ENCODE data around the gene WDR37. TPM values are rescaled to one million over a fixed set of nuclear protein-coding genes. Genes with fewer than 3 reads are reported as not detected.

WDR37 gene
- polyA plus RNA-seq, 3 donors: 7.1 to 33.6 (median 8.6) TPM

DNA sequence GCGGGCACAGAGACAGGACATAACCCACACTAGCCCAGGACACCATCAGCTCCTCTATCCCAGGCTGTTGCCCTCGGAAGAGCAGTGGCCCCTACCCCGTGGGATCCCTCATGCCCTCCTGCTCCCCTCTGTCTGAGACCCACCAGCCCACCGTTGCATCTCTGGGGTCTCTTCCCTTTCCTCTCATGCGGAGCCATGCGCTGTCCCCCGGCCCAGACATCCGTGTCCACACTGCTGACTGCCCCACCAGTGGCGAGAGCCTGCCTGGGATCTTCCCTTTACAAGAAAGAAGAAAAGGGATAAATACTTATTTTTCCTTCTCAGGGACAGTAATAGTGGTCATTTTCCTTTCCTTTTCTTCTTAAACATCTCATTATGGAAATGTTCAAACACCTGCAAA, 115.4 kb downstream of the WDR37 start:
- H3K9ac ChIP-seq (ENCODE audit: insufficient read depth, low read length, poor library complexity, severe bottlenecking): no peak overlapping the region
- WGBS (ENCODE audit: insufficient coverage): 84% methylated on average over 5 of the region's 9 CpGs
- no peaks in the 10 kb centered on the region for H3K36me3 Mint-ChIP-seq
- H3K4me1 Mint-ChIP-seq: no peaks in the 10 kb centered on the region
- no peaks in the 10 kb centered on the region for H4K20me1 ChIP-seq (ENCODE audit: insufficient read depth, low read length)
- TF ChIP-seq, protein P1, sequence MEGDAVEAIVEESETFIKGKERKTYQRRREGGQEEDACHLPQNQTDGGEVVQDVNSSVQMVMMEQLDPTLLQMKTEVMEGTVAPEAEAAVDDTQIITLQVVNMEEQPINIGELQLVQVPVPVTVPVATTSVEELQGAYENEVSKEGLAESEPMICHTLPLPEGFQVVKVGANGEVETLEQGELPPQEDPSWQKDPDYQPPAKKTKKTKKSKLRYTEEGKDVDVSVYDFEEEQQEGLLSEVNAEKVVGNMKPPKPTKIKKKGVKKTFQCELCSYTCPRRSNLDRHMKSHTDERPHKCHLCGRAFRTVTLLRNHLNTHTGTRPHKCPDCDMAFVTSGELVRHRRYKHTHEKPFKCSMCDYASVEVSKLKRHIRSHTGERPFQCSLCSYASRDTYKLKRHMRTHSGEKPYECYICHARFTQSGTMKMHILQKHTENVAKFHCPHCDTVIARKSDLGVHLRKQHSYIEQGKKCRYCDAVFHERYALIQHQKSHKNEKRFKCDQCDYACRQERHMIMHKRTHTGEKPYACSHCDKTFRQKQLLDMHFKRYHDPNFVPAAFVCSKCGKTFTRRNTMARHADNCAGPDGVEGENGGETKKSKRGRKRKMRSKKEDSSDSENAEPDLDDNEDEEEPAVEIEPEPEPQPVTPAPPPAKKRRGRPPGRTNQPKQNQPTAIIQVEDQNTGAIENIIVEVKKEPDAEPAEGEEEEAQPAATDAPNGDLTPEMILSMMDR (IDR thresholded peaks at IDR 0.05): no peak
- no peaks in the 10 kb centered on the region for H3K79me2 ChIP-seq (ENCODE audit: insufficient read depth, low read length)
- H3K27ac ChIP-seq (ENCODE audit: low read depth in 1 of 2, low read length in 2 of 2): no peak overlapping the region
- H3K4me3 Mint-ChIP-seq: no peak overlapping the region
- no peaks in the 10 kb centered on the region for H3K27me3 ChIP-seq (ENCODE audit: control insufficient read depth in 2 of 2, insufficient read depth in 2 of 2, low read length in 2 of 2)
- H3K36me3 ChIP-seq (replicated peaks in 1 of 2; ENCODE audit: control insufficient read depth in 1 of 2, insufficient read depth in 2 of 2, low read length in 2 of 2): no peaks in the 10 kb centered on the region
- DNase-seq: no peak
- no peaks in the 10 kb centered on the region for H3K4me1 ChIP-seq (ENCODE audit: control insufficient read depth in 1 of 2, insufficient read depth in 2 of 2, low read length in 2 of 2)
- H3K4me2 ChIP-seq (replicated peaks; ENCODE audit: extremely low read depth, low read length, poor library complexity, severe bottlenecking): no peak overlapping the region
- intact Hi-C loops (cut with micrococcal nuclease): no loop called here
- H3K9me3 ChIP-seq (replicated peaks in 1 of 2; ENCODE audit: control insufficient read depth in 1 of 2, insufficient read depth in 1 of 2, low read length in 2 of 2): no peaks in the 10 kb centered on the region
- no peaks in the 10 kb centered on the region for H3K9me3 Mint-ChIP-seq
- no peak overlapping the region for H2AFZ ChIP-seq (ENCODE audit: insufficient read depth, low read depth, low read length, poor library complexity, severe bottlenecking)
- peaks cover 3 to 6% (median 3%) of the 10 kb centered on the region in 3 donors for H3K27me3 Mint-ChIP-seq (ENCODE audit: low read depth in 3 of 3)
- no peak overlapping the region for H3K4me3 ChIP-seq (replicated peaks in 1 of 3; ENCODE audit: low read depth in 2 of 3, low read length in 3 of 3)
- no peak overlapping the region for H3K27ac Mint-ChIP-seq

DNA sequence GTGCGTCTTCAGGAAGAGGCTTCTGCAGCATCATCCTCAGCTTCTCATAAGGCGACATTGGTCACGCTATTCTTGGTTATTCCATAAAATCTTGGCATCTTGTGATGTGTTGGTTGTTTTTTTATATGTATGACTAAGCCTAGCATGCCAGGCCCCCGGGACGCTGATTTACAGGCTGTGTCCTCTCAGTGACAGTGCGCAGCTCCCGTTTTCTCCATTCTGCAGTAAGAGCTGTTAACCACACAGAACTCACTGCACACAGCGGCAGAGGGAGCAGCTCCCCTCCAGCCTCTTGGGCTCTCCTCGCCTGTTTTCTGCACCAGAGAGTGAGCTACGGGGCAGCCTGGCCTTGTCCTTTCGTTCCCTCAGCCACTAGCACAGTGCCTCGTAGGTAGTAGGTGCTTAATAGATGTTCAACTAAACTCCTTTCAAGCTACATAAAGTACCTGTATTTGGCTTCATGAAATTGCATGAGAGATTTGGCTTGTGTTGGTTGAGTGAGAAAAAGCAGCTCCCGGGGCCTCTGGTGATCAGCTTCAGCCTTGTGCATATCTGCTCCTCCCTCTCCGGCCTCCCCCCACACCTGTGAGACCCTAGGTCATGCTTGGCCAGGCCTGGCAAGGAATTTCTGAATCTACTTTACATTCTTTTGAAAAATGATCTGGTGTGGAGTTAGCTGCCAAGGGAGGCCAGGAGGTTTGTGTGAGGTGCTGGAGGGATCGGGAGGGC, 116.2 kb downstream of the WDR37 start:
- no peaks in the 10 kb centered on the region for H3K79me2 ChIP-seq (ENCODE audit: insufficient read depth, low read length)
- no peaks in the 10 kb centered on the region for H3K27me3 ChIP-seq (ENCODE audit: control insufficient read depth in 2 of 2, insufficient read depth in 2 of 2, low read length in 2 of 2)
- Mint-ChIP-seq H3K9me3 (no peaks in the 10 kb centered on the region), H3K27me3 (ENCODE audit: low read depth in 3 of 3) (peaks cover 3 to 6% (median 3%) of the 10 kb centered on the region in 3 donors), H3K27ac (no peak overlapping the region), H3K4me3 (no peak overlapping the region), H3K4me1 (no peaks in the 10 kb centered on the region), H3K36me3 (no peaks in the 10 kb centered on the region)
- H3K9ac ChIP-seq (ENCODE audit: insufficient read depth, low read length, poor library complexity, severe bottlenecking): no peak overlapping the region
- 82% methylated on average over 9 of the region's 15 CpGs for WGBS (ENCODE audit: insufficient coverage)
- H3K27ac ChIP-seq (ENCODE audit: low read depth in 1 of 2, low read length in 2 of 2): no peak overlapping the region
- H4K20me1 ChIP-seq (ENCODE audit: insufficient read depth, low read length): no peaks in the 10 kb centered on the region
- TF ChIP-seq, protein P1 (IDR thresholded peaks at IDR 0.05): no peak
- no peak overlapping the region for H2AFZ ChIP-seq (ENCODE audit: insufficient read depth, low read depth, low read length, poor library complexity, severe bottlenecking)
- H3K4me1 ChIP-seq (ENCODE audit: control insufficient read depth in 1 of 2, insufficient read depth in 2 of 2, low read length in 2 of 2): no peaks in the 10 kb centered on the region
- no peak overlapping the region for H3K4me3 ChIP-seq (replicated peaks in 1 of 3; ENCODE audit: low read depth in 2 of 3, low read length in 3 of 3)
- H3K9me3 ChIP-seq (replicated peaks in 1 of 2; ENCODE audit: control insufficient read depth in 1 of 2, insufficient read depth in 1 of 2, low read length in 2 of 2): no peaks in the 10 kb centered on the region
- H3K4me2 ChIP-seq (replicated peaks; ENCODE audit: extremely low read depth, low read length, poor library complexity, severe bottlenecking): no peak overlapping the region
- DNase-seq: no peak
- H3K36me3 ChIP-seq (replicated peaks in 1 of 2; ENCODE audit: control insufficient read depth in 1 of 2, insufficient read depth in 2 of 2, low read length in 2 of 2): no peaks in the 10 kb centered on the region
- intact Hi-C loops (cut with micrococcal nuclease): no loop called here
